ENCODE measurements around the gene NUP107. TPM values are rescaled to one million over a fixed set of nuclear protein-coding genes. Genes with fewer than 3 reads are reported as not detected.

Gene NUP107
- total RNA-seq, 1 experiment from 2014 or later = 99.0 TPM

- Histone ChIP-seq H3K4me3 (replicated peaks in 1 of 2; ENCODE audit: low read depth in 1 of 2, low read length in 2 of 2) (no peak overlapping the region), H3K27ac (ENCODE audit: low read depth, low read length) (no peak overlapping the region), H3K79me2 (ENCODE audit: insufficient read depth, low read length) (peaks cover 12% of the 10 kb centered on the region; the same call in 1 of the 2 replicates), H3K9me3 (ENCODE audit: control insufficient read depth in 1 of 2, insufficient read depth in 1 of 2, low read depth in 1 of 2, low read length in 2 of 2) (no peaks in the 10 kb centered on the region), H3K4me1 (ENCODE audit: control insufficient read depth in 1 of 2, insufficient read depth in 2 of 2, low read length in 2 of 2) (peaks cover 0 to 11% of the 10 kb centered on the region in 2 experiments; a peak in 1 of 4 replicates), H3K4me2 (ENCODE audit: low read length) (no peak overlapping the region), H3K9me2 (ENCODE audit: insufficient read depth) (no peaks in the 10 kb centered on the region), H3K27me3 (ENCODE audit: insufficient read depth, low read length) (no peaks in the 10 kb centered on the region), H4K20me1 (ENCODE audit: insufficient read depth) (no peaks in the 10 kb centered on the region), H3K9ac (ENCODE audit: low read length) (no peak overlapping the region), H3K36me3 (ENCODE audit: control insufficient read depth in 1 of 2, insufficient read depth in 2 of 2, low read length in 2 of 2) (peaks cover 0 to 12% of the 10 kb centered on the region in 2 experiments; a peak in 1 of 4 replicates), H2AFZ (ENCODE audit: low read depth, low read length, poor library complexity, severe bottlenecking) (no peak overlapping the region)
- intact Hi-C loops (cut with micrococcal nuclease) = loop anchor here (10.0 kb wide), 1 partner anchor 395 kb away; no protein-coding TSS in a partner anchor
- ATAC-seq (no peak), DNase-seq (ENCODE audit: low read depth, low spot score) (no peak)
- TF ChIP-seq EZH2 (IDR thresholded peaks at IDR 0.05) = no peak
- TF ChIP-seq FOSL1 (IDR thresholded peaks at IDR 0.05; ENCODE audit: low read depth) = no peak
- no peak for TF ChIP-seq ZBTB33 (IDR thresholded peaks at IDR 0.05; ENCODE audit: extremely low read depth, insufficient replicate concordance, low read length)
- no peak for TF ChIP-seq TCF7L2 (IDR thresholded peaks at IDR 0.05; ENCODE audit: borderline replicate concordance, extremely low read depth, insufficient read depth, insufficient read length)
- ChIA-PET CTCF (no interaction called here), POLR2A (no interaction called here), RAD21 (ENCODE audit: low non-redundant PET in 1 of 2, low total read pairs in 2 of 2, uncharacterized antibody in 2 of 2, unreplicated experiment in 2 of 2) (no interaction called here)
- no TSS peak for BruUV-seq (replicated peaks)
These were observed 62.7 kb downstream of the NUP107 start for GRCh38 chr12:68749443-68749842.

GRCh38 chr12:68749861-68750260, 63.1 kb downstream of the NUP107 start:
- intact Hi-C loops (cut with micrococcal nuclease) = loop anchor here (10.0 kb wide), 1 partner anchor 395 kb away; no protein-coding TSS in a partner anchor
- CTCF ChIA-PET = no interaction called here
- no peak for TF ChIP-seq RAD21 (IDR thresholded peaks at IDR 0.05; ENCODE audit: low read depth)
- no peak for TF ChIP-seq ATF3 (IDR thresholded peaks at IDR 0.05)
- no peak for TF ChIP-seq SRF (IDR thresholded peaks at IDR 0.05; ENCODE audit: low read depth)
- TF ChIP-seq CBX3 (IDR thresholded peaks at IDR 0.05; ENCODE audit: low read depth) = no peak
- no peak for TF ChIP-seq POLR2A (IDR thresholded peaks at IDR 0.05; ENCODE audit: borderline replicate concordance, extremely low read depth, insufficient read depth, insufficient read length)
- no peak for TF ChIP-seq ZBTB33 (IDR thresholded peaks at IDR 0.05; ENCODE audit: extremely low read depth, insufficient replicate concordance, low read length)
- TF ChIP-seq MAX (IDR thresholded peaks at IDR 0.05) = no peak
- TF ChIP-seq JUND (IDR thresholded peaks at IDR 0.05) = no peak
- no peak for TF ChIP-seq CTCF (IDR thresholded peaks at IDR 0.05 in 2 of 3, conservative IDR thresholded peaks at IDR 0.05 in 1 of 3; ENCODE audit: borderline replicate concordance in 1 of 3, insufficient read depth in 1 of 3, low read depth in 2 of 3, low read length in 2 of 3)
- TF ChIP-seq YY1 (IDR thresholded peaks at IDR 0.05; ENCODE audit: extremely low read depth, insufficient replicate concordance, low read depth, low read length) = no peak
- no peak for TF ChIP-seq ELF1 (IDR thresholded peaks at IDR 0.05; ENCODE audit: borderline replicate concordance, low read depth)

More at GRCh38 chr12:68749861-68750260, 63.1 kb downstream of the NUP107 start:
- no peaks in the 10 kb centered on the region for H3K27me3 ChIP-seq (ENCODE audit: insufficient read depth, low read length)
- ATAC-seq (no peak), DNase-seq (ENCODE audit: low read depth, low spot score) (no peak)
- H3K36me3 ChIP-seq (ENCODE audit: control insufficient read depth in 1 of 2, insufficient read depth in 2 of 2, low read length in 2 of 2) = peaks cover 4 to 12% of the 10 kb centered on the region in 2 experiments; a peak in 2 of 4 replicates
- no peak overlapping the region for H3K4me2 ChIP-seq (ENCODE audit: low read length)
- peaks cover 12% of the 10 kb centered on the region; the same call in 1 of the 2 replicates for H3K79me2 ChIP-seq (ENCODE audit: insufficient read depth, low read length)
- no TSS peak for BruUV-seq (replicated peaks)
- no peak overlapping the region for H3K9ac ChIP-seq (ENCODE audit: low read length)
- no peak overlapping the region for H3K27ac ChIP-seq (ENCODE audit: low read depth, low read length)
- H3K4me3 ChIP-seq (replicated peaks in 1 of 2; ENCODE audit: low read depth in 1 of 2, low read length in 2 of 2) = no peak overlapping the region
- RAD21 ChIA-PET (ENCODE audit: low non-redundant PET in 1 of 2, low total read pairs in 2 of 2, uncharacterized antibody in 2 of 2, unreplicated experiment in 2 of 2) = no interaction called here
- no peaks in the 10 kb centered on the region for H3K9me3 ChIP-seq (ENCODE audit: control insufficient read depth in 1 of 2, insufficient read depth in 1 of 2, low read depth in 1 of 2, low read length in 2 of 2)
- no peaks in the 10 kb centered on the region for H4K20me1 ChIP-seq (ENCODE audit: insufficient read depth)
- no peaks in the 10 kb centered on the region for H3K9me2 ChIP-seq (ENCODE audit: insufficient read depth)
- POLR2A ChIA-PET = no interaction called here
- H2AFZ ChIP-seq (ENCODE audit: low read depth, low read length, poor library complexity, severe bottlenecking) = no peak overlapping the region
- peaks cover 0 to 11% of the 10 kb centered on the region in 2 experiments; a peak in 1 of 4 replicates for H3K4me1 ChIP-seq (ENCODE audit: control insufficient read depth in 1 of 2, insufficient read depth in 2 of 2, low read length in 2 of 2)
